IPS DF 6.9 (cell line): Measurements from ENCODE around the gene CAPZB.

Experiments
- DNase-seq: peaks from one replicate; pipeline ENCODE4 v3.0.0-alpha.2; 2013; ENCODE audit warnings: low read depth, low spot score
- H3K27ac ChIP-seq: one replicate; pipeline ENCODE4 v1.5.1; 2013; ENCODE audit warnings: low read length, control low read depth
- H3K27me3 ChIP-seq: 2 replicates; pipeline ENCODE4 v1.6.1; 2013; ENCODE audit warnings: mild to moderate bottlenecking, low read length; ENCODE audit not compliant: control insufficient read depth, insufficient read depth
- H3K36me3 ChIP-seq: 2 replicates; pipeline ENCODE4 v1.6.1; 2013; ENCODE audit warnings: low read length; ENCODE audit not compliant: control insufficient read depth, insufficient read depth
- H3K4me1 ChIP-seq: 2 replicates; pipeline ENCODE4 v1.6.1; 2013; ENCODE audit warnings: low read length; ENCODE audit not compliant: control insufficient read depth, insufficient read depth
- H3K4me3 ChIP-seq: 2 replicates; pipeline ENCODE4 v1.5.1; 2013; ENCODE audit warnings: mild to moderate bottlenecking, low read length
- H3K9me3 ChIP-seq: 2 replicates; pipeline ENCODE4 v1.6.1; 2013; ENCODE audit warnings: low read length, inconsistent platforms; ENCODE audit not compliant: control insufficient read depth, insufficient read depth
- whole genome bisulfite sequencing: extraction: QIAGEN DNeasy Blood & Tissue Kit; methylation state at CpG from one replicate; pipeline ENCODE4 v1.1.7; 2013; ENCODE audit warnings: mixed read lengths, missing lambda C conversion rate; ENCODE audit not compliant: insufficient read length, insufficient coverage; 5-methylcytosine and 5-hydroxymethylcytosine counted together

The CAPZB gene

DNA sequence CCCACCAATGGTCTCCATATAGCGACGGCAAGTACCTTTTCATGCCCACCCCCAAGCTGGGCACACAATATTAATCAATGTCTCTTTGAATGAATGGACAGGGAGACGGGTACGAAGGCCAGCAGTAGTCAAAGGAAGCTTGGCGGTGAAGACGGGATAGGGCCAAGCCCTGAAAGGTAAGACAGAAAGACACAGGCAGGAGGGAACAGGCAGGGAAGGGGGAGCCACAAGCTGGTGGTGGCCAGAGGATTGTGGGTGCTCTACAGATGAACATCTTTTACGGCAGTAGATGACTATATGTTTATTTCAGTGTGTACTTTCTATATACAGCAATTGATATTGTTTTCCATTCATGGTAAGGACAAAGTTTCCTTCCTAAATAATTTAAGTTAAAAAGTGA is 16.3 kb downstream of the CAPZB start:
- Histone ChIP-seq H3K4me3 (no peak overlapping the region), H3K36me3 (no peaks in the 10 kb centered on the region), H3K9me3 (no peaks in the 10 kb centered on the region), H3K27me3 (no peaks in the 10 kb centered on the region), H3K27ac (no peak overlapping the region), H3K4me1 (peaks cover 8% of the 10 kb centered on the region)
- DNase-seq = no peak
- no CpG with 5 or more reads among the region's 7 CpGs for WGBS

GRCh38 chr1:19468397-19468956 is 16.9 kb downstream of the CAPZB start:
- DNase-seq = no peak
- Histone ChIP-seq H3K27me3 (no peaks in the 10 kb centered on the region), H3K4me3 (no peak overlapping the region), H3K4me1 (peaks cover 9% of the 10 kb centered on the region), H3K36me3 (no peaks in the 10 kb centered on the region), H3K9me3 (no peaks in the 10 kb centered on the region), H3K27ac (no peak overlapping the region)
- whole genome bisulfite sequencing = no CpG with 5 or more reads among the region's 15 CpGs

- DNase-seq = no peak
- Histone ChIP-seq H3K36me3 (no peaks in the 10 kb centered on the region), H3K4me1 (peaks cover 14% of the 10 kb centered on the region), H3K27me3 (no peaks in the 10 kb centered on the region), H3K4me3 (no peak overlapping the region), H3K9me3 (no peaks in the 10 kb centered on the region), H3K27ac (no peak overlapping the region)
- no CpG with 5 or more reads among the region's 14 CpGs for WGBS
Measured at GRCh38 chr1:19467199-19468187, 17.8 kb downstream of the CAPZB start.

GRCh38 chr1:19466112-19466561 is 19.2 kb downstream of the CAPZB start:
- Histone ChIP-seq H3K27ac (no peak overlapping the region), H3K27me3 (no peaks in the 10 kb centered on the region), H3K9me3 (no peaks in the 10 kb centered on the region), H3K4me3 (no peak overlapping the region), H3K36me3 (no peaks in the 10 kb centered on the region), H3K4me1 (peaks cover 16% of the 10 kb centered on the region)
- WGBS = no CpG with 5 or more reads among the region's 9 CpGs
- DNase-seq = no peak

DNA sequence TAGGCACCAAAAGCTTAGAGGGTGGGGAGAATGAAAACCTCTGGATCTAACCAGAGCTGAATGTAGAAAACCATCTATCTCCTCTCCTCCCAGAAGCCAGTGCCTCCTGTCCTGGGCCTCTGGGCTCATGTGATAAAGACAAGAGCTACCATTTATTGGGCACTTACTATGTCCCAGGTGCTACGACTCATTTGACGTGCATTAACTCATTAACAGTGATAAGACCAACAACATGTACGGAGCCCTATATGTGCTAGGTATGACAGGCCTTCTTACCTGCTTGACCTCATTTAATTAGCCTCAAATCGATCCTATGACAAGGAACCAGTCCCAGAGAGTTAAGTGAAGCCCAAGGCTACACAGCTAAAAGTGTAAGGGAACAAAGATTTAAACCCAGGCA is 19.7 kb downstream of the CAPZB start:
- Histone ChIP-seq H3K4me3 (no peak overlapping the region), H3K4me1 (peaks cover 19% of the 10 kb centered on the region), H3K27ac (no peak overlapping the region), H3K9me3 (no peaks in the 10 kb centered on the region), H3K36me3 (no peaks in the 10 kb centered on the region), H3K27me3 (no peaks in the 10 kb centered on the region)
- WGBS = no CpG with 5 or more reads among the region's 4 CpGs
- no peak for DNase-seq

- no peaks in the 10 kb centered on the region for H3K27me3 ChIP-seq
- no peak for DNase-seq
- peaks cover 20% of the 10 kb centered on the region for H3K4me1 ChIP-seq
- H3K9me3 ChIP-seq = no peaks in the 10 kb centered on the region
- WGBS = no CpG with 5 or more reads among the region's 2 CpGs
- H3K36me3 ChIP-seq = no peaks in the 10 kb centered on the region
- H3K27ac ChIP-seq = no peak overlapping the region
- no peak overlapping the region for H3K4me3 ChIP-seq
Measured at GRCh38 chr1:19465123-19465522, 20.2 kb downstream of the CAPZB start.

- no peak overlapping the region for H3K27ac ChIP-seq
- WGBS = no CpG with 5 or more reads among the region's 4 CpGs
Measured at GRCh38 chr1:19464696-19465095, 20.6 kb downstream of the CAPZB start.

DNA sequence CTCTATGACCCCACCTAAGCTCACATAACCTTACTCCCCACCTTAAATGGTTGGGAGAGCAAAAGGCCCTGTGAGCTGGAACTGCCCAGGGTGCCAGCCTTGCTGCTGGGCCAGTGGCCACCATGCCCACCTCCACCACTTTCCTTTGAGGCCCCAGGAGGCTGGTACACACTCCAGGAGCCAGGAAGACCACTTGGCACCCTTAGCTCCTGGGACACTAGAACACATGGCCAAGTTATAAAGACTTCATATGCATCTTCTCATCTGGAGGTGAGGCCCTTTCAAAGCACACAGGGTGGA is 21.9 kb downstream of the CAPZB start:
- Histone ChIP-seq H3K27ac (no peak overlapping the region), H3K4me1 (peaks cover 18% of the 10 kb centered on the region), H3K4me3 (no peak overlapping the region), H3K9me3 (no peaks in the 10 kb centered on the region), H3K36me3 (no peaks in the 10 kb centered on the region), H3K27me3 (no peaks in the 10 kb centered on the region)
- DNase-seq = no peak

More at GRCh38 chr1:19464696-19465095, 20.6 kb downstream of the CAPZB start:
- Histone ChIP-seq H3K36me3 (no peaks in the 10 kb centered on the region), H3K27me3 (no peaks in the 10 kb centered on the region), H3K4me1 (peaks cover 19% of the 10 kb centered on the region), H3K9me3 (no peaks in the 10 kb centered on the region), H3K4me3 (no peak overlapping the region)
- no peak for DNase-seq

DNA sequence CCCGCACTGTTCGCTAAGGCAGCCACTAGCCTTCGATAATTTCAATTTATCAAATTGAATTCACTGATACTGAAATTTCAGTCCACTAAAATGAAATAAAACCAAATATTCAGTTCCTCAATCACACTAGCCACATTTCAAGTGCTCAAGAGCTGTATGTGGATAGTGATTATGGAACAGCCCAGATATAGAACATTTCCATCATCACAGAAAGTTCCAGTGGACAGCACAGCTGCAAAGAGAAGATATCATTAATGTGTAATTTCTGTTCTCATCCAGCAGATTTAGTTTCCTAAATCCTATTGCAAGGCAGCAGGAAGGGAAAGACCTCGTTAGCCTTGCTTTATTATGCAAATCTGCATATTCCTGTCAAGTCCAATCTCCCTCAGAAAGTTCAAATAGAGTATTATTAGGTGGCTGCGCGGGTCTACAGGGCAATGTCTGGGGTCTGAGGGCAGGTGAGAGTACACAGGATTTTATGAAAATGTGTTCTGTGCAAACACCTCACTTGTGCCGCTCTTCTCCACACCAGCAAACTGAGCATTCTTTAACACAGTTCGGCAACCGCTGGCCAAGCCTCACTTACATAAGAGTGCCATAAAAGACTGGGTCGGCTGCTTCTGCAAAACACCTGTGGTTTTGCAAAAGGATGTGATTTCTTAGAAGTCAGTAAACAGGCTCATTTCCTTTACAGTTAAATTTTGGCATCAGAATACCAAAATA is 22.4 kb downstream of the CAPZB start:
- H3K4me1 ChIP-seq = peaks cover 18% of the 10 kb centered on the region
- H3K27me3 ChIP-seq = no peaks in the 10 kb centered on the region
- no peaks in the 10 kb centered on the region for H3K9me3 ChIP-seq
- no peak overlapping the region for H3K4me3 ChIP-seq
- WGBS = no CpG with 5 or more reads among the region's 10 CpGs
- H3K36me3 ChIP-seq = no peaks in the 10 kb centered on the region
- DNase-seq = no peak
- H3K27ac ChIP-seq = no peak overlapping the region

DNA sequence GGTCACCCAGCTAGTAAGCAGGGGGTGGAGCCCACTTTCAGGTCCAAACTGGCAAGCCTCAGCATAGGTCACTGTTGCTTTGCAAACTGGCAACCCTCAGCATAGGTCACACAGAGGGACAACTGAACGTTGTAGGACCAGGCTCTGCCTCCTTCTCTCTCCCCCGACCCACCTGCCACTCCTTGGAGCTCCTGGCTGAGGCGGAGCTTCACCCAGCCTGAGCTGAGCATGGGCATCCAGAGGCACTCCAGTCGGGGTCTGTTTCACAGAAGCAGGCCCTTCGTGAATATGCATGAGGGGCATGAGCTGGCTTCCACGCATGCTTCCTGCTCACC is 24.2 kb downstream of the CAPZB start:
- no CpG with 5 or more reads among the region's 6 CpGs for WGBS
- DNase-seq = no peak
- peaks cover 17% of the 10 kb centered on the region for H3K4me1 ChIP-seq
- no peaks in the 10 kb centered on the region for H3K36me3 ChIP-seq
- H3K27ac ChIP-seq = no peak overlapping the region
- no peaks in the 10 kb centered on the region for H3K27me3 ChIP-seq
- H3K9me3 ChIP-seq = no peaks in the 10 kb centered on the region
- no peak overlapping the region for H3K4me3 ChIP-seq
